ENCODE data around the gene DDX11.
"Not testable (repeated sequence)": the region's sequence is repeated elsewhere in the genome, so short reads cannot be mapped to it uniquely, and the experiment has no call there.

The DDX11 gene

DNA sequence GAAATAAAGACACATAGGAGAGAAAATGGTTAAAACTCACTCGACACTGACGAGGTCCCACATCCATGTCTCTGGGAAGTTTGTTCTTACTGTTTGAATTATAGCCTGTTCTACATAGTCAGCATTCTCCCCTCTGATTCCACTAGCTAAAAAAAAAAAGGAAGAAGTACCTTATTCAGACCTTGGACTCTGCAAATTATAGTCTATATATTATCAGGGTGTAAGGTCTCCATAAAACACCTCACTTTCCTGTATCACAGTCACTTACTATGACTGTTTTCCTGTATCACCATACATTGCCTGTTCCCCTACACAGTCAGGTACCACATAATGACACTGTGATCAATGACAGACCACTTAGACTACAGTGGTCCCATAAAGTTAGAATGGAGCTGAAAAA, 62.9 kb downstream of the DDX11 start:
- not testable (repeated sequence) for H3K14ac ChIP-seq (ENCODE audit: low read length); H2BK12ac ChIP-seq (ENCODE audit: low read length); H3K4ac ChIP-seq (ENCODE audit: low read length); H2BK15ac ChIP-seq (ENCODE audit: low read length); H3K36me3 ChIP-seq (replicated peaks in 1 of 2; ENCODE audit: control insufficient read depth in 2 of 2, insufficient read depth in 2 of 2, low read length in 2 of 2); H3K18ac ChIP-seq (ENCODE audit: low read length); H3K79me1 ChIP-seq (ENCODE audit: low read depth, low read length); H3K9me3 ChIP-seq (replicated peaks in 1 of 2; ENCODE audit: control insufficient read depth in 2 of 2, insufficient read depth in 1 of 2, low read depth in 1 of 2, low read length in 2 of 2); H4K8ac ChIP-seq (ENCODE audit: low read depth, low read length); H2BK5ac ChIP-seq (ENCODE audit: low read length); H3K9ac ChIP-seq (ENCODE audit: low read depth, low read length, poor library complexity); H3K4me3 ChIP-seq (ENCODE audit: low read length in 2 of 2); H2AK5ac ChIP-seq (ENCODE audit: low read depth, low read length); DNase-seq (ENCODE audit: low spot score); H3K23ac ChIP-seq (ENCODE audit: low read depth, low read length, poor library complexity); H3K27ac ChIP-seq (replicated peaks; ENCODE audit: low read length); H3K4me2 ChIP-seq (ENCODE audit: insufficient read depth, low read length, poor library complexity, severe bottlenecking); H3K4me1 ChIP-seq (ENCODE audit: control insufficient read depth in 2 of 2, insufficient read depth in 1 of 2, low read depth in 1 of 2, low read length in 2 of 2); H2BK120ac ChIP-seq (ENCODE audit: low read depth, low read length); H3K27me3 ChIP-seq (ENCODE audit: control insufficient read depth in 3 of 3, insufficient read depth in 3 of 3, low read depth in 1 of 3, low read length in 3 of 3); H4K91ac ChIP-seq (ENCODE audit: low read depth, low read length, poor library complexity); H2AFZ ChIP-seq (ENCODE audit: low read length)
- no CpG with 5 or more reads among the region's 2 CpGs for WGBS, 2 donors (ENCODE audit: extremely low coverage in 2 of 2, insufficient read length in 2 of 2, insufficient replicate concordance in 1 of 2)

DNA sequence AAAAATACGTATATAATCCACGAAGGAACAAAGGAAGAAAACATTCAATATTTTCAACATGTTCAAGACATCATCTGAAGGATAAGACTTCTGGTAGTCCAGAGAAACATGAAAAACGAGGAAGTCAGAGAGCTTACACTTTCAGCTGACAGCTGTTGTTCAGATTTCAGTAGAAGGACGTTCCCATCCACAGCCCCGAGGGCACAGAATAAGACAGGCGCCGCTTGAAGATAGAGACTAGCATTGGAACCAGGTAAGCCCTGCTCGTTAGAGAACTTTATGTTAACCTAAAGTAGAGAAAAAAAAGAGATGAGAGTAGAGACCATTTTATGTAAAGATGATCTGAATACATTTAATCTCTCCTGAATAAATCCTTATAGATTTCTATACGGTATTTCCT, 71.1 kb downstream of the DDX11 start:
- not testable (repeated sequence) for H3K36me3 ChIP-seq (replicated peaks in 1 of 2; ENCODE audit: control insufficient read depth in 2 of 2, insufficient read depth in 2 of 2, low read length in 2 of 2); H2BK120ac ChIP-seq (ENCODE audit: low read depth, low read length); H3K18ac ChIP-seq (ENCODE audit: low read length); H3K14ac ChIP-seq (ENCODE audit: low read length); H3K9me3 ChIP-seq (replicated peaks in 1 of 2; ENCODE audit: control insufficient read depth in 2 of 2, insufficient read depth in 1 of 2, low read depth in 1 of 2, low read length in 2 of 2); DNase-seq (ENCODE audit: low spot score); H3K4me3 ChIP-seq (ENCODE audit: low read length in 2 of 2); H3K79me1 ChIP-seq (ENCODE audit: low read depth, low read length); H2BK5ac ChIP-seq (ENCODE audit: low read length); H3K4me2 ChIP-seq (ENCODE audit: insufficient read depth, low read length, poor library complexity, severe bottlenecking); H4K91ac ChIP-seq (ENCODE audit: low read depth, low read length, poor library complexity); H3K23ac ChIP-seq (ENCODE audit: low read depth, low read length, poor library complexity); H3K9ac ChIP-seq (ENCODE audit: low read depth, low read length, poor library complexity); H3K27ac ChIP-seq (replicated peaks; ENCODE audit: low read length); H2BK12ac ChIP-seq (ENCODE audit: low read length); H4K8ac ChIP-seq (ENCODE audit: low read depth, low read length); H3K4me1 ChIP-seq (ENCODE audit: control insufficient read depth in 2 of 2, insufficient read depth in 1 of 2, low read depth in 1 of 2, low read length in 2 of 2); H2AK5ac ChIP-seq (ENCODE audit: low read depth, low read length); H3K4ac ChIP-seq (ENCODE audit: low read length); H2BK15ac ChIP-seq (ENCODE audit: low read length); H2AFZ ChIP-seq (ENCODE audit: low read length); H3K27me3 ChIP-seq (ENCODE audit: control insufficient read depth in 3 of 3, insufficient read depth in 3 of 3, low read depth in 1 of 3, low read length in 3 of 3)
- no CpG with 5 or more reads among the region's 9 CpGs for WGBS, 2 donors (ENCODE audit: extremely low coverage in 2 of 2, insufficient read length in 2 of 2, insufficient replicate concordance in 1 of 2)

DNA sequence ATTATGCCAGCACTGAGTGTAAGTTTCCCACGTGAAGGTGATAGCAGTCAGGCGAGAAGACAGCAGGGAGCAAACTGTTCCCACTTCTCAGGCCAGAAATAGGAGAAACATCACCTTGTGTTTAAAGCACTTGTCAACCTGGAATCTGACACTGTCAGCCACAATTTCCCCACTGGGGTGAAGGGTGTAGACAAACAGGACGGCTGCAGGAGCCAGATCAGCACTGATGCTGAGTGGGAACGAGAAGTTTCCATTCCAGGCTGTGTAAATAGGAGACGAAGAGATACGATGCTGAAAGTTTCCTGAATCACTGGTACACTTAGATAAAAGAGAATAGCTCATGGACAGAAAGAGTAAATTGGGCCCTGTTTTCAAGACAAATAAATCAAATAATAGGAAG, 71.6 kb downstream of the DDX11 start:
- H2BK120ac ChIP-seq (ENCODE audit: low read depth, low read length); H4K91ac ChIP-seq (ENCODE audit: low read depth, low read length, poor library complexity); H3K18ac ChIP-seq (ENCODE audit: low read length); H3K27me3 ChIP-seq (ENCODE audit: control insufficient read depth in 3 of 3, insufficient read depth in 3 of 3, low read depth in 1 of 3, low read length in 3 of 3); H3K23ac ChIP-seq (ENCODE audit: low read depth, low read length, poor library complexity); H3K4me3 ChIP-seq (ENCODE audit: low read length in 2 of 2); H3K4me2 ChIP-seq (ENCODE audit: insufficient read depth, low read length, poor library complexity, severe bottlenecking); H4K8ac ChIP-seq (ENCODE audit: low read depth, low read length); H3K9ac ChIP-seq (ENCODE audit: low read depth, low read length, poor library complexity); H3K14ac ChIP-seq (ENCODE audit: low read length); H2AK5ac ChIP-seq (ENCODE audit: low read depth, low read length); H3K27ac ChIP-seq (replicated peaks; ENCODE audit: low read length); H3K9me3 ChIP-seq (replicated peaks in 1 of 2; ENCODE audit: control insufficient read depth in 2 of 2, insufficient read depth in 1 of 2, low read depth in 1 of 2, low read length in 2 of 2); H2BK12ac ChIP-seq (ENCODE audit: low read length); H3K36me3 ChIP-seq (replicated peaks in 1 of 2; ENCODE audit: control insufficient read depth in 2 of 2, insufficient read depth in 2 of 2, low read length in 2 of 2); H2BK15ac ChIP-seq (ENCODE audit: low read length); H2AFZ ChIP-seq (ENCODE audit: low read length); H3K79me1 ChIP-seq (ENCODE audit: low read depth, low read length); H2BK5ac ChIP-seq (ENCODE audit: low read length); DNase-seq (ENCODE audit: low spot score); H3K4me1 ChIP-seq (ENCODE audit: control insufficient read depth in 2 of 2, insufficient read depth in 1 of 2, low read depth in 1 of 2, low read length in 2 of 2); H3K4ac ChIP-seq (ENCODE audit: low read length): not testable (repeated sequence)
- no CpG with 5 or more reads among the region's 6 CpGs for WGBS, 2 donors (ENCODE audit: extremely low coverage in 2 of 2, insufficient read length in 2 of 2, insufficient replicate concordance in 1 of 2)

DNA sequence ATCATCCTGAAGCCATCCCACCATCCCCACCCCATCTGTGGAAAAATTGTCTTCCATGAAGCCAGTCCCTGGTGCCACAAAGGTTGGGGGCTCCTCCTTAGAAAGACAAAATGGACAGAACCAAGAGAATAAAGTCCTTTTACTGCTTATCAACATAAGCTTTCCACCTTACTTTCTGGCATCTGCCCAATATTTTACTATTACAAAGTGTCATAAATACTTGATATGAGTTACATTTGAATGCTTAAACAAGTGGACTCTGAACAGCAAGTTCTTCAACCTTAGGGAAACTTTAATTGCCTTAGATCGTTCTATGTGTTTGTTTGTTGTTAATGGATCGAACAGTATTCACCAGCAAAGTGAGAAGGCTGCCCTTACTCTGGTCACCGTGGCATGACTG, 73.8 kb downstream of the DDX11 start:
- H3K9ac ChIP-seq (ENCODE audit: low read depth, low read length, poor library complexity); H3K36me3 ChIP-seq (replicated peaks in 1 of 2; ENCODE audit: control insufficient read depth in 2 of 2, insufficient read depth in 2 of 2, low read length in 2 of 2); H2AK5ac ChIP-seq (ENCODE audit: low read depth, low read length); H4K8ac ChIP-seq (ENCODE audit: low read depth, low read length); H3K79me1 ChIP-seq (ENCODE audit: low read depth, low read length); H3K27me3 ChIP-seq (ENCODE audit: control insufficient read depth in 3 of 3, insufficient read depth in 3 of 3, low read depth in 1 of 3, low read length in 3 of 3); H3K4me1 ChIP-seq (ENCODE audit: control insufficient read depth in 2 of 2, insufficient read depth in 1 of 2, low read depth in 1 of 2, low read length in 2 of 2); H2BK5ac ChIP-seq (ENCODE audit: low read length); H3K9me3 ChIP-seq (replicated peaks in 1 of 2; ENCODE audit: control insufficient read depth in 2 of 2, insufficient read depth in 1 of 2, low read depth in 1 of 2, low read length in 2 of 2); H2BK120ac ChIP-seq (ENCODE audit: low read depth, low read length); H3K4ac ChIP-seq (ENCODE audit: low read length); DNase-seq (ENCODE audit: low spot score); H4K91ac ChIP-seq (ENCODE audit: low read depth, low read length, poor library complexity); H3K23ac ChIP-seq (ENCODE audit: low read depth, low read length, poor library complexity); H3K4me2 ChIP-seq (ENCODE audit: insufficient read depth, low read length, poor library complexity, severe bottlenecking); H3K18ac ChIP-seq (ENCODE audit: low read length); H2BK12ac ChIP-seq (ENCODE audit: low read length); H2BK15ac ChIP-seq (ENCODE audit: low read length); H2AFZ ChIP-seq (ENCODE audit: low read length); H3K14ac ChIP-seq (ENCODE audit: low read length); H3K27ac ChIP-seq (replicated peaks; ENCODE audit: low read length); H3K4me3 ChIP-seq (ENCODE audit: low read length in 2 of 2): not testable (repeated sequence)
- WGBS, 2 donors (ENCODE audit: extremely low coverage in 2 of 2, insufficient read length in 2 of 2, insufficient replicate concordance in 1 of 2): no CpG with 5 or more reads among the region's 3 CpGs
